Keratinocyte (primary cell): ENCODE results near the gene CHCHD6.

Source experiments
- CTCF ChIP-seq, 3 experiments: IDR thresholded peaks in 1 of 3; conservative IDR thresholded peaks in 1 of 3; optimal IDR thresholded peaks in 1 of 3; 2 replicates in 2 of 3; 3 replicates in 1 of 3; pipeline versions ENCODE3 to v1.5.1; 2011; ENCODE audit warnings: low read length in 3 of 3, mild to moderate bottlenecking in 3 of 3, moderate library complexity in 2 of 3, control low read depth in 1 of 3, inconsistent platforms in 1 of 3; ENCODE audit not compliant: insufficient read depth in 2 of 3; ENCODE audit errors: extremely low read depth in 1 of 3
- EZH2 ChIP-seq: IDR thresholded peaks from one replicate; pipeline ENCODE4 v1.6.1; 2012; ENCODE audit warnings: inconsistent platforms, mild to moderate bottlenecking, low read length, moderate library complexity

- no peak for TF ChIP-seq CTCF (optimal IDR thresholded peaks at IDR 0.05 in 1 of 3, IDR thresholded peaks at IDR 0.05 in 1 of 3, conservative IDR thresholded peaks at IDR 0.05 in 1 of 3; ENCODE audit: extremely low read depth in 1 of 3, insufficient read depth in 2 of 3, low read length in 3 of 3)
- no peak for TF ChIP-seq EZH2
These were observed 150.6 kb downstream of the CHCHD6 start for GRCh38 chr3:126854666-126855065.
